Keratinocyte (primary cell): Measurements from ENCODE around the gene EEF1A2. TPM values are rescaled to one million over a fixed set of nuclear protein-coding genes. Genes with fewer than 3 reads are reported as not detected.

Experiments
- DNase-seq: peaks from one replicate; pipeline ENCODE4 v3.0.0-alpha.2; 2011; ENCODE audit warnings: low read depth, missing footprints, low spot score
- FAIRE-seq: peaks from 2 replicates; lab custom pipeline; 2011; peaks lifted over from hg19 to GRCh38; lab: Jason Lieb, UNC
- H2AFZ ChIP-seq: 2 replicates; pipeline ENCODE4 v1.6.0; 2012; ENCODE audit warnings: low read length, control low read depth, inconsistent platforms; ENCODE audit not compliant: control insufficient read depth
- H3K27ac ChIP-seq: 2 replicates; pipeline ENCODE4 v1.5.1; 2011; ENCODE audit warnings: low read length; ENCODE audit not compliant: control insufficient read depth, insufficient read depth
- H3K27me3 ChIP-seq: 3 replicates; pipeline ENCODE4 v1.6.0; 2011; ENCODE audit warnings: low read length; ENCODE audit not compliant: control insufficient read depth, insufficient read depth; ENCODE audit errors: extremely low read depth
- H3K36me3 ChIP-seq, 2 experiments: 2 replicates in 1 of 2; 3 replicates in 1 of 2; pipeline ENCODE4 v1.5.1; 2011; ENCODE audit warnings: low read length in 2 of 2, mild to moderate bottlenecking in 1 of 2; ENCODE audit not compliant: control insufficient read depth in 2 of 2, insufficient read depth in 2 of 2; ENCODE audit errors: extremely low read depth in 1 of 2
- H3K4me1 ChIP-seq: 3 replicates; pipeline ENCODE4 v1.5.1; 2011; ENCODE audit warnings: low read length; ENCODE audit not compliant: control insufficient read depth, insufficient read depth; ENCODE audit errors: extremely low read depth
- H3K4me2 ChIP-seq: 3 replicates; pipeline ENCODE4 v1.6.0; 2011; ENCODE audit warnings: low read depth, low read length; ENCODE audit not compliant: control insufficient read depth, insufficient read depth; ENCODE audit errors: extremely low read depth
- H3K4me3 ChIP-seq, 3 experiments: fragments of 200-600 bp in 1 of 3; sonication (generic) in 1 of 3; 2 replicates in 2 of 3; 3 replicates in 1 of 3; pipeline ENCODE4 v1.5.1; 2011 to 2016; ENCODE audit warnings: low read length in 3 of 3, mild to moderate bottlenecking in 3 of 3, control low read depth in 2 of 3, inconsistent platforms in 1 of 3, low read depth in 1 of 3, mixed read lengths in 1 of 3, mixed run types in 1 of 3, moderate library complexity in 1 of 3; ENCODE audit not compliant: control insufficient read depth in 2 of 3, insufficient read depth in 2 of 3; ENCODE audit errors: extremely low read depth in 1 of 3
- H3K79me2 ChIP-seq: 2 replicates; pipeline ENCODE4 v1.6.0; 2012; ENCODE audit warnings: low read length; ENCODE audit not compliant: control insufficient read depth, insufficient read depth
- H3K9ac ChIP-seq: 3 replicates; pipeline ENCODE4 v1.6.0; 2011; ENCODE audit warnings: low read length; ENCODE audit not compliant: control insufficient read depth, insufficient read depth; ENCODE audit errors: extremely low read depth
- H3K9me1 ChIP-seq: 3 replicates; pipeline ENCODE4 v1.6.0; 2011; ENCODE audit warnings: low read length; ENCODE audit not compliant: control insufficient read depth, insufficient read depth; ENCODE audit errors: extremely low read depth
- H3K9me3 ChIP-seq: 2 replicates; pipeline ENCODE4 v1.5.1; 2012; ENCODE audit warnings: low read depth, low read length; ENCODE audit not compliant: control insufficient read depth
- H4K20me1 ChIP-seq: 3 replicates; pipeline ENCODE4 v1.6.0; 2011; ENCODE audit warnings: low read length; ENCODE audit not compliant: control insufficient read depth, insufficient read depth; ENCODE audit errors: extremely low read depth
- EZH2 ChIP-seq: IDR thresholded peaks from one replicate; pipeline ENCODE4 v1.6.1; 2012; ENCODE audit warnings: inconsistent platforms, mild to moderate bottlenecking, low read length, moderate library complexity
- dilution Hi-C: fragments of 300-500 bp; cut with MboI; formaldehyde crosslinking; loops from one replicate; pipeline ENCODE4 v1.7.0; 2020; ENCODE audit warnings: low sequenced_read_pairs; ENCODE audit not compliant: extremely low pct_ligation_motif_present
- polyA plus RNA-seq, 5 experiments: library from polyadenylated mRNA; depleted of rRNA in 3 of 5; stranded (reverse) in 3 of 5; stranded (forward) in 1 of 5; unstranded in 1 of 5; fragments of >200 nt; gene quantifications; 1 replicate in 1 of 5; 2 replicates in 3 of 5; 3 replicates in 1 of 5; pipeline versions ENCODE4 v1.2.1 to v1.2.3, GENCODE V29; 2011 to 2012; ENCODE audit warnings: missing spikeins in 2 of 5, low read depth in 1 of 5, low replicate concordance in 1 of 5
- TF ChIP-seq, protein P1 (sequence below), 3 experiments: IDR thresholded peaks in 1 of 3; conservative IDR thresholded peaks in 1 of 3; optimal IDR thresholded peaks in 1 of 3; 2 replicates in 2 of 3; 3 replicates in 1 of 3; pipeline versions ENCODE3 to v1.5.1; 2011; ENCODE audit warnings: low read length in 3 of 3, mild to moderate bottlenecking in 3 of 3, moderate library complexity in 2 of 3, control low read depth in 1 of 3, inconsistent platforms in 1 of 3; ENCODE audit not compliant: insufficient read depth in 2 of 3; ENCODE audit errors: extremely low read depth in 1 of 3

The EEF1A2 gene
- polyA plus RNA-seq, 1 donor (not counting 4 experiments of a cell fraction or from before 2014, with no cell fraction given): 0.12 TPM

- H4K20me1 ChIP-seq: no peaks in the 10 kb centered on the region
- H3K9me1 ChIP-seq: no peaks in the 10 kb centered on the region
- no peaks in the 10 kb centered on the region for H3K9me3 ChIP-seq
- dilution Hi-C loops: no loop called here
- H3K79me2 ChIP-seq: no peaks in the 10 kb centered on the region
- no peak overlapping the region for H3K9ac ChIP-seq
- H3K27ac ChIP-seq: no peak overlapping the region
- FAIRE-seq (no peak), DNase-seq (no peak)
- peaks cover 2% of the 10 kb centered on the region for H3K4me1 ChIP-seq
- H3K4me2 ChIP-seq: peak overlapping the region; percentile 22
- H2AFZ ChIP-seq: no peak overlapping the region
- H3K36me3 ChIP-seq: no peaks in the 10 kb centered on the region
- TF ChIP-seq EZH2: peak; percentile 45
- TF ChIP-seq, protein P1, sequence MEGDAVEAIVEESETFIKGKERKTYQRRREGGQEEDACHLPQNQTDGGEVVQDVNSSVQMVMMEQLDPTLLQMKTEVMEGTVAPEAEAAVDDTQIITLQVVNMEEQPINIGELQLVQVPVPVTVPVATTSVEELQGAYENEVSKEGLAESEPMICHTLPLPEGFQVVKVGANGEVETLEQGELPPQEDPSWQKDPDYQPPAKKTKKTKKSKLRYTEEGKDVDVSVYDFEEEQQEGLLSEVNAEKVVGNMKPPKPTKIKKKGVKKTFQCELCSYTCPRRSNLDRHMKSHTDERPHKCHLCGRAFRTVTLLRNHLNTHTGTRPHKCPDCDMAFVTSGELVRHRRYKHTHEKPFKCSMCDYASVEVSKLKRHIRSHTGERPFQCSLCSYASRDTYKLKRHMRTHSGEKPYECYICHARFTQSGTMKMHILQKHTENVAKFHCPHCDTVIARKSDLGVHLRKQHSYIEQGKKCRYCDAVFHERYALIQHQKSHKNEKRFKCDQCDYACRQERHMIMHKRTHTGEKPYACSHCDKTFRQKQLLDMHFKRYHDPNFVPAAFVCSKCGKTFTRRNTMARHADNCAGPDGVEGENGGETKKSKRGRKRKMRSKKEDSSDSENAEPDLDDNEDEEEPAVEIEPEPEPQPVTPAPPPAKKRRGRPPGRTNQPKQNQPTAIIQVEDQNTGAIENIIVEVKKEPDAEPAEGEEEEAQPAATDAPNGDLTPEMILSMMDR (optimal IDR thresholded peaks at IDR 0.05 in 1 of 3, IDR thresholded peaks at IDR 0.05 in 1 of 3, conservative IDR thresholded peaks at IDR 0.05 in 1 of 3; ENCODE audit: extremely low read depth in 1 of 3, insufficient read depth in 2 of 3, low read length in 3 of 3): no peak
- H3K27me3 ChIP-seq: peaks cover 51% of the 10 kb centered on the region
- peak overlapping the region in 1 of 3 experiments; percentile 12 for H3K4me3 ChIP-seq
Measured at GRCh38 chr20:63497946-63498935, 642 bp downstream of the EEF1A2 start.

DNA sequence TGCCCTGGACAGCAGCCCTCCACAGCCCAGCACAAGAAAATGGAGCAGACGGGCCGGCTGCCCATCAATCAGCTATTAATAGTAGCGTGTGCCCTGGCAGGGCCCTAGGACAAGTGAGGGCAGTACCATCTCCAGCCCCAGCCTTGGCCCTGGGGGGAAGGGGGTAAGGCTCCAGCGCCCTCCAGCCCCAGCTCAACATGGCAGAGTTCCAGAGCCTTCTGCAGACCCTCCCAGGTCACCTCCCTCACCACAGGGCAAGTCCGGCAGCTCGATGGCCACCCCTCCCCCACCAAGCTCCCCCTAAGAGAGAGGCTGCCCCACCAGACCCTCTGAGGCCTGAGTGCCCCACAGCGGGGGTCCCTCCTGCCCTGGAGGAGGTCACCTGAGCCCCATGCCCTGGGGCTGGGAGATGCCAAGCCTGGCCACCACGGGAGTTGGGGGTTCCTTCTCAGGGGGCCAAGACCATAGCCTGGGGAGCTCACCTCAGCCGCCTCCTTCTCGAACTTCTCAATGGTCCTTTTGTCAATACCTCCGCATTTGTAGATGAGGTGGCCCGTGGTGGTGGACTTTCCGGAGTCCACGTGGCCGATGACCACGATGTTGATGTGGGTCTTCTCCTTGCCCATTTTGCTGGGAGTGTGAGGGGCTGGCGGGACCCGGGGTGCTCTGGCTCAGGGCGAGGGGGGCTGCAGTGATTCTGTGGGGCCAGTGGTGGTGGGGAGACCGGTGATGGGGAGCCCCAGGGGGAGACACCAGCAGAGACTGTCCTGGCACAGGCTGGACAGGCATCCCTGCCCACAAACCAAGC, 1.5 kb downstream of the EEF1A2 start:
- Histone ChIP-seq H3K36me3 (no peaks in the 10 kb centered on the region), H3K4me1 (peaks cover 2% of the 10 kb centered on the region), H3K4me2 (no peak overlapping the region), H3K27ac (no peak overlapping the region), H3K9ac (no peak overlapping the region), H3K79me2 (no peaks in the 10 kb centered on the region), H3K9me3 (no peaks in the 10 kb centered on the region), H3K27me3 (peaks cover 48% of the 10 kb centered on the region), H3K4me3 (no peak overlapping the region), H2AFZ (no peak overlapping the region), H3K9me1 (no peaks in the 10 kb centered on the region), H4K20me1 (no peaks in the 10 kb centered on the region)
- DNase-seq: no peak
- TF ChIP-seq, protein P1 (optimal IDR thresholded peaks at IDR 0.05 in 1 of 3, IDR thresholded peaks at IDR 0.05 in 1 of 3, conservative IDR thresholded peaks at IDR 0.05 in 1 of 3; ENCODE audit: extremely low read depth in 1 of 3, insufficient read depth in 2 of 3, low read length in 3 of 3): no peak
- TF ChIP-seq EZH2: no peak
- no peak for FAIRE-seq
- dilution Hi-C loops: no loop called here
